Measurements from ENCODE around the gene RPS6KB2.

DNA sequence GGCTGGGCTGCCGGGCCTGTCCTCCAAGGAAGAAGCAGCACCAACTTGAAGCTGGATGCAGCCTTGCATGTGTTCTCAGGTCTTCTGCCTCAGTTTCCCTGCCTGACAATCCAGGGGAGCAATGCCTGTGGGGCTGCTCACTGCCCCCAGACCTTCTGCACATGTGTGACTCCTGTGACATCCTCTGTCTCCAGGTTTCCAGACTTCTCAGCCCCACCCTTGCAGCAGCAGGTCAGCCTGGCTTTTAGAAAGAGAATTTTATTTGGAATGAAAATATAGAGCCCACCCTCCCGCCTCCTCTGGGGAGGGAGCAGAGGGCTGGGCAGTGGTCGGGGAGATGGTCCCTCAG, 9.5 kb downstream of the RPS6KB2 start:
- TF ChIP-seq, protein P1, sequence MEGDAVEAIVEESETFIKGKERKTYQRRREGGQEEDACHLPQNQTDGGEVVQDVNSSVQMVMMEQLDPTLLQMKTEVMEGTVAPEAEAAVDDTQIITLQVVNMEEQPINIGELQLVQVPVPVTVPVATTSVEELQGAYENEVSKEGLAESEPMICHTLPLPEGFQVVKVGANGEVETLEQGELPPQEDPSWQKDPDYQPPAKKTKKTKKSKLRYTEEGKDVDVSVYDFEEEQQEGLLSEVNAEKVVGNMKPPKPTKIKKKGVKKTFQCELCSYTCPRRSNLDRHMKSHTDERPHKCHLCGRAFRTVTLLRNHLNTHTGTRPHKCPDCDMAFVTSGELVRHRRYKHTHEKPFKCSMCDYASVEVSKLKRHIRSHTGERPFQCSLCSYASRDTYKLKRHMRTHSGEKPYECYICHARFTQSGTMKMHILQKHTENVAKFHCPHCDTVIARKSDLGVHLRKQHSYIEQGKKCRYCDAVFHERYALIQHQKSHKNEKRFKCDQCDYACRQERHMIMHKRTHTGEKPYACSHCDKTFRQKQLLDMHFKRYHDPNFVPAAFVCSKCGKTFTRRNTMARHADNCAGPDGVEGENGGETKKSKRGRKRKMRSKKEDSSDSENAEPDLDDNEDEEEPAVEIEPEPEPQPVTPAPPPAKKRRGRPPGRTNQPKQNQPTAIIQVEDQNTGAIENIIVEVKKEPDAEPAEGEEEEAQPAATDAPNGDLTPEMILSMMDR (IDR thresholded peaks at IDR 0.05), result no peak
- TF ChIP-seq POLR2A (IDR thresholded peaks at IDR 0.05) (no peak), POLR2AphosphoS5 (IDR thresholded peaks at IDR 0.05) (no peak)

Data from prostate gland (tissue), 2 donors.